Duodenal mucosa (tissue), 2 donors: Measurements from ENCODE around the gene HOOK2.
"Not testable (repeated sequence)": the region's sequence is repeated elsewhere in the genome, so short reads cannot be mapped to it uniquely, and the experiment has no call there.

Experiments used
- H3K27ac ChIP-seq: one replicate; pipeline ENCODE4 v1.7.0; 2013; ENCODE audit warnings: low read depth, low read length
- H3K27me3 ChIP-seq, 2 donors: one replicate each; pipeline ENCODE4 v1.7.0; 2013; ENCODE audit warnings: low read length in 2 of 2, control low read depth in 1 of 2; ENCODE audit not compliant: insufficient read depth in 2 of 2, control insufficient read depth in 1 of 2
- H3K36me3 ChIP-seq, 2 donors: one replicate each; pipeline ENCODE4 v1.7.0; 2013; ENCODE audit warnings: low read length in 2 of 2, control low read depth in 1 of 2; ENCODE audit not compliant: insufficient read depth in 2 of 2, control insufficient read depth in 1 of 2
- H3K4me1 ChIP-seq, 2 donors: one replicate each; pipeline ENCODE4 v1.7.0; 2013; ENCODE audit warnings: low read length in 2 of 2, control low read depth in 1 of 2; ENCODE audit not compliant: insufficient read depth in 2 of 2, control insufficient read depth in 1 of 2
- H3K4me3 ChIP-seq, 2 donors: one replicate each; pipeline ENCODE4 v1.7.0; 2013; ENCODE audit warnings: low read length in 2 of 2, low read depth in 1 of 2
- H3K9ac ChIP-seq, 2 donors: one replicate each; pipeline ENCODE4 v1.7.0; 2013; ENCODE audit warnings: low read length in 2 of 2, low read depth in 1 of 2
- H3K9me3 ChIP-seq, 2 donors: one replicate each; pipeline ENCODE4 v1.7.0; 2013; ENCODE audit warnings: low read length in 2 of 2, control low read depth in 1 of 2; ENCODE audit not compliant: control insufficient read depth in 1 of 2

HOOK2 gene

GRCh38 chr19:12774588-12775555 is at the start of gene HOOK2:
HOOK2 (minus strand) TSS chr19:12775552; CDS start chr19:12775449, 103 bp downstream.
- Histone ChIP-seq H3K9me3 (no peaks in the 10 kb centered on the region), H3K27me3 (no peaks in the 10 kb centered on the region), H3K36me3 (peaks cover 4 to 10% of the 10 kb centered on the region in 2 donors), H3K4me1 (peaks cover 22 to 26% of the 10 kb centered on the region in 2 donors), H3K9ac (peak within 1 kb of the TSS; percentile 55 to 79), H3K4me3 (peak within 1 kb of the TSS; percentile 74 to 79), H3K27ac (peak within 1 kb of the TSS; percentile 95)

GRCh38 chr19:12821761-12822160 is 46.4 kb upstream of the HOOK2 start:
- Histone ChIP-seq H3K36me3 (no peaks in the 10 kb centered on the region), H3K4me3 (no peak overlapping the region), H3K9ac (no peak overlapping the region), H3K9me3 (no peaks in the 10 kb centered on the region), H3K4me1 (peaks cover 0 to 4% of the 10 kb centered on the region in 2 donors), H3K27me3 (peaks cover 0 to 8% of the 10 kb centered on the region in 2 donors), H3K27ac (no peak overlapping the region)

- H3K36me3 ChIP-seq, H3K27me3 ChIP-seq, H3K9ac ChIP-seq, H3K4me3 ChIP-seq, H3K27ac ChIP-seq, H3K4me1 ChIP-seq, H3K9me3 ChIP-seq: not testable (repeated sequence)
These were observed 42.5 kb upstream of the HOOK2 start for GRCh38 chr19:12817810-12818209.

GRCh38 chr19:12817188-12817587 is 41.8 kb upstream of the HOOK2 start:
- H3K36me3 ChIP-seq, H3K4me3 ChIP-seq, H3K9me3 ChIP-seq, H3K27me3 ChIP-seq, H3K27ac ChIP-seq, H3K4me1 ChIP-seq, H3K9ac ChIP-seq: not testable (repeated sequence)

GRCh38 chr19:12815088-12815487 is 39.7 kb upstream of the HOOK2 start:
- no peaks in the 10 kb centered on the region for H3K27me3 ChIP-seq
- no peak overlapping the region for H3K9ac ChIP-seq
- no peaks in the 10 kb centered on the region for H3K9me3 ChIP-seq
- peaks cover 0 to 3% of the 10 kb centered on the region in 2 donors for H3K36me3 ChIP-seq
- H3K4me1 ChIP-seq: no peaks in the 10 kb centered on the region
- H3K27ac ChIP-seq: no peak overlapping the region
- no peak overlapping the region for H3K4me3 ChIP-seq

GRCh38 chr19:12806242-12807081 is 31.1 kb upstream of the HOOK2 start, which contains the start of gene RNASEH2A:
RNASEH2A (plus strand) TSS chr19:12806584; CDS start chr19:12806674, 90 bp downstream.
- Histone ChIP-seq H3K9ac (peak within 1 kb of the TSS; percentile 61 to 82), H3K27ac (no peak within 1 kb of the TSS), H3K36me3 (peaks cover 0 to 7% of the 10 kb centered on the region in 2 donors), H3K4me3 (peak within 1 kb of the TSS; percentile 72 to 91), H3K9me3 (no peaks in the 10 kb centered on the region), H3K4me1 (peaks cover 17 to 19% of the 10 kb centered on the region in 2 donors), H3K27me3 (no peaks in the 10 kb centered on the region)

- H3K27me3 ChIP-seq: no peaks in the 10 kb centered on the region
- H3K4me3 ChIP-seq: no peak overlapping the region
- H3K9ac ChIP-seq: no peak overlapping the region
- H3K27ac ChIP-seq: no peak overlapping the region
- H3K4me1 ChIP-seq: peaks cover 24 to 35% of the 10 kb centered on the region in 2 donors
- H3K9me3 ChIP-seq: no peaks in the 10 kb centered on the region
- peaks cover 7 to 18% of the 10 kb centered on the region in 2 donors for H3K36me3 ChIP-seq
These were observed 28.7 kb upstream of the HOOK2 start for GRCh38 chr19:12804051-12804450.

GRCh38 chr19:12802267-12803106 is 27.1 kb upstream of the HOOK2 start:
- Histone ChIP-seq H3K9me3 (no peaks in the 10 kb centered on the region), H3K27me3 (no peaks in the 10 kb centered on the region), H3K4me3 (peak overlapping the region; percentile 90 to 98), H3K9ac (peak overlapping the region; percentile 68 to 94), H3K4me1 (peaks cover 24 to 35% of the 10 kb centered on the region in 2 donors), H3K36me3 (peaks cover 7 to 14% of the 10 kb centered on the region in 2 donors), H3K27ac (no peak overlapping the region)

GRCh38 chr19:12801466-12802266 is 26.3 kb upstream of the HOOK2 start, which contains the start of the genes PRDX2 and THSD8:
PRDX2 (minus strand) TSS chr19:12801800; CDS start chr19:12801261, 539 bp downstream.
THSD8 (plus strand) TSS chr19:12802069; CDS start chr19:12802072, 3 bp downstream.
- H3K27me3 ChIP-seq: no peaks in the 10 kb centered on the region

More at GRCh38 chr19:12801466-12802266, 26.3 kb upstream of the HOOK2 start, which contains the start of the genes PRDX2 and THSD8:
- Histone ChIP-seq H3K9me3 (no peaks in the 10 kb centered on the region), H3K4me3 (peak within 1 kb of the TSS; percentile 90 to 98), H3K9ac (peak within 1 kb of the TSS; percentile 94 to 97), H3K27ac (peak within 1 kb of the TSS; percentile 62), H3K4me1 (peaks cover 18 to 28% of the 10 kb centered on the region in 2 donors), H3K36me3 (peaks cover 7 to 14% of the 10 kb centered on the region in 2 donors)
